Measurements from ENCODE around the gene ODR4. TPM values are rescaled to one million over a fixed set of nuclear protein-coding genes. Genes with fewer than 3 reads are reported as not detected.

ODR4 gene
- total and polyA plus RNA-seq, 2 donors (not counting 3 experiments of a cell fraction or from before 2014, with no cell fraction given), result 6.0 to 18.6 TPM

- no peak for DNase-seq (ENCODE audit: low read depth, low spot score)
- ChIA-PET POLR2A (no interaction called here), CTCF (no interaction called here)
Observed at GRCh38 chr1:186463511-186463910, 87.9 kb downstream of the ODR4 start.

GRCh38 chr1:186463926-186464325, 88.3 kb downstream of the ODR4 start:
- no TSS peak for BruUV-seq (replicated peaks)
- no peaks in the 10 kb centered on the region for H3K79me2 ChIP-seq (ENCODE audit: control insufficient read depth, insufficient read depth, low read length)
- H3K4me2 ChIP-seq (ENCODE audit: insufficient read depth, low read length), result no peak overlapping the region
- intact Hi-C loops (cut with micrococcal nuclease), result no loop called here
- no peaks in the 10 kb centered on the region for H3K27me3 ChIP-seq (ENCODE audit: control insufficient read depth in 2 of 2, insufficient read depth in 2 of 2, low read length in 2 of 2)
- no peaks in the 10 kb centered on the region for H3K4me1 ChIP-seq (ENCODE audit: control insufficient read depth, extremely low read depth, insufficient read depth, low read length)
- TF ChIP-seq, protein P1, sequence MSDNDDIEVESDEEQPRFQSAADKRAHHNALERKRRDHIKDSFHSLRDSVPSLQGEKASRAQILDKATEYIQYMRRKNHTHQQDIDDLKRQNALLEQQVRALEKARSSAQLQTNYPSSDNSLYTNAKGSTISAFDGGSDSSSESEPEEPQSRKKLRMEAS (IDR thresholded peaks at IDR 0.05; ENCODE audit: insufficient read depth, insufficient read length), result no peak
- TF ChIP-seq GATA2 (IDR thresholded peaks at IDR 0.05; ENCODE audit: insufficient read depth, insufficient read length, low read depth, low read length) (no peak), JUN (IDR thresholded peaks at IDR 0.05; ENCODE audit: borderline replicate concordance, insufficient read depth, insufficient read length, low read depth) (no peak), FOS (IDR thresholded peaks at IDR 0.05; ENCODE audit: borderline replicate concordance, insufficient read depth, low read length) (no peak), MYC (IDR thresholded peaks at IDR 0.05; ENCODE audit: low read depth, low read length) (no peak), POLR2A (IDR thresholded peaks at IDR 0.05; ENCODE audit: low read depth, low read length) (no peak), EZH2 (IDR thresholded peaks at IDR 0.05; ENCODE audit: borderline replicate concordance, low read depth, low read length, severe bottlenecking) (no peak), CTCF (IDR thresholded peaks at IDR 0.05; ENCODE audit: extremely low read depth in 1 of 2, insufficient read depth in 1 of 2, low read depth in 1 of 2, low read length in 2 of 2) (no peak), POLR2AphosphoS5 (IDR thresholded peaks at IDR 0.05; ENCODE audit: insufficient read depth, low read depth, low read length) (no peak)
- H3K9me1 ChIP-seq (replicated peaks; ENCODE audit: control insufficient read depth, extremely low read depth, insufficient read depth, low read length), result no peaks in the 10 kb centered on the region
- H3K9ac ChIP-seq (replicated peaks; ENCODE audit: extremely low read depth, insufficient read depth, low read length), result no peak overlapping the region
- FAIRE-seq (no peak), DNase-seq (ENCODE audit: low read depth, low spot score) (no peak)
- dilution Hi-C loops (cut with MboI; ENCODE audit: extremely low pct_ligation_motif_present, low sequenced_read_pairs), result no loop called here
- H3K4me3 ChIP-seq (replicated peaks in 1 of 3; ENCODE audit: insufficient read depth in 1 of 3, low read depth in 1 of 3, low read length in 3 of 3), result no peak overlapping the region
- H4K20me1 ChIP-seq (replicated peaks; ENCODE audit: control insufficient read depth, extremely low read depth, insufficient read depth, low read length), result no peaks in the 10 kb centered on the region
- H3K27ac ChIP-seq (ENCODE audit: insufficient read depth, low read depth, low read length), result no peak overlapping the region
- H2AFZ ChIP-seq (ENCODE audit: low read depth, low read length), result no peak overlapping the region
- no peaks in the 10 kb centered on the region for H3K36me3 ChIP-seq (ENCODE audit: control insufficient read depth in 2 of 2, extremely low read depth in 1 of 2, insufficient read depth in 2 of 2, low read length in 2 of 2)
- ChIA-PET POLR2A (no interaction called here), CTCF (no interaction called here)
- H3K9me3 ChIP-seq (replicated peaks; ENCODE audit: control insufficient read depth, insufficient read depth, low read length), result no peaks in the 10 kb centered on the region

More at GRCh38 chr1:186463511-186463910, 87.9 kb downstream of the ODR4 start:
- BruUV-seq (replicated peaks), result no TSS peak
- H3K4me2 ChIP-seq (ENCODE audit: insufficient read depth, low read length), result no peak overlapping the region
- dilution Hi-C loops (cut with MboI; ENCODE audit: extremely low pct_ligation_motif_present, low sequenced_read_pairs), result no loop called here
- H3K27me3 ChIP-seq (ENCODE audit: control insufficient read depth in 2 of 2, insufficient read depth in 2 of 2, low read length in 2 of 2), result no peaks in the 10 kb centered on the region
- H3K9ac ChIP-seq (replicated peaks; ENCODE audit: extremely low read depth, insufficient read depth, low read length), result no peak overlapping the region
- H4K20me1 ChIP-seq (replicated peaks; ENCODE audit: control insufficient read depth, extremely low read depth, insufficient read depth, low read length), result no peaks in the 10 kb centered on the region
- H3K4me3 ChIP-seq (replicated peaks in 1 of 3; ENCODE audit: insufficient read depth in 1 of 3, low read depth in 1 of 3, low read length in 3 of 3), result no peak overlapping the region
- no peak for FAIRE-seq
- no peak for TF ChIP-seq POLR2A (IDR thresholded peaks at IDR 0.05; ENCODE audit: low read depth, low read length)
- no peak for TF ChIP-seq CTCF (IDR thresholded peaks at IDR 0.05; ENCODE audit: extremely low read depth in 1 of 2, insufficient read depth in 1 of 2, low read depth in 1 of 2, low read length in 2 of 2)
- intact Hi-C loops (cut with micrococcal nuclease), result no loop called here
- H3K79me2 ChIP-seq (ENCODE audit: control insufficient read depth, insufficient read depth, low read length), result no peaks in the 10 kb centered on the region
- no peaks in the 10 kb centered on the region for H3K9me3 ChIP-seq (replicated peaks; ENCODE audit: control insufficient read depth, insufficient read depth, low read length)
- no peaks in the 10 kb centered on the region for H3K36me3 ChIP-seq (ENCODE audit: control insufficient read depth in 2 of 2, extremely low read depth in 1 of 2, insufficient read depth in 2 of 2, low read length in 2 of 2)
- H3K27ac ChIP-seq (ENCODE audit: insufficient read depth, low read depth, low read length), result no peak overlapping the region
- no peak overlapping the region for H2AFZ ChIP-seq (ENCODE audit: low read depth, low read length)
- no peaks in the 10 kb centered on the region for H3K9me1 ChIP-seq (replicated peaks; ENCODE audit: control insufficient read depth, extremely low read depth, insufficient read depth, low read length)
- no peaks in the 10 kb centered on the region for H3K4me1 ChIP-seq (ENCODE audit: control insufficient read depth, extremely low read depth, insufficient read depth, low read length)

Data from endothelial cell of umbilical vein (primary cell).